HL-60/S4 treated with phorbol 12-myristate 13-acetate at 8.2 ng/mL for 4 days and 3 days (cell line): ENCODE results near the gene CCNJL.

Source experiments
- in situ Hi-C: fragments of 300-500 bp; cut with MboI; formaldehyde crosslinking; loops from 2 replicates; pipeline ENCODE4 v1.15.0; 2022; ENCODE audit warnings: low sequenced_read_pairs

CCNJL gene

DNA sequence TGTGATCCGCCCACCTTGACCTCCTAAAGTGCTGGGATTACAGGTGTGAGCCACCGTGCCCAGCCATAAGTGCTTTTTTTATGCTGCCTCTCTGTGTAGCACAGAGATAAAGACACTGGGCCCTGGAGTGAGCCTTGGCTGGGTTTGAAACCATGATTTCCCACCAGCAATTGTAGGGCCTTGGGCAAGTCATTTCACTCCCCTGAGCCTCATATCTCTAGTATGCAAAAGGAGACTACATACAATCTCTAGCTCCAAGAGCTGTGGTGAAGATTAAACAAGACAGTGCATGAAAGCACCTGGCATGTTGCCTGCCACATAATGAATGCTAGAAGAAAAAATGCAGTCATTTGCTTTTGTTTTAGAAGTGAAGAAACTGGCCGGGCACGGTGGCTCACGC is 79.1 kb downstream of the CCNJL start:
- in situ Hi-C loops: no loop called here

DNA sequence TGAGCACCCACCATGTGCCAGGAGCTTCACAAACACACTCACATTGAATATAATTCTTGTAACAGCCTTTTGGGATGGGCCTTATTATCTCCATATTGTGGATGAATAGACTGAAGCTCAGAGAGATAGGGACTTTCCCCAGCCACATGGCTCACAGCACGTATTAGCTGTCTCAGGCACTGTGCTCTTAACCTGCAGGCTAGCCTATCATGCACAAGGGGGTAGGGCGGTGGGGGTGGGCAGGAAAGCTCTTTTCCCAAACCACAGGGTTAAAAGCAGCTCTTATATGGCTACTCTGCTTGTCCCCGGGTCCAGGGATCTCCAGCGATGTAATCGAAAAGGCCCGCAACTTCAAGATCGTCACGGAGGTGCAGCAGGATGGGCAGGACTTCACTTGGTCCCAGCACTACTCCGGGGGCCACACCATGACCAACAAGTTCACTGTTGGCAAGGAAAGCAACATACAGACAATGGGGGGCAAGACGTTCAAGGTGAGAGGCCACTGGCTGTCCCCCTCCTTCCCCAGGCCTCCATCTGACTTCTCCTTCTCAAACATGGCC is 80.5 kb downstream of the CCNJL start:
- in situ Hi-C loops: no loop called here

DNA sequence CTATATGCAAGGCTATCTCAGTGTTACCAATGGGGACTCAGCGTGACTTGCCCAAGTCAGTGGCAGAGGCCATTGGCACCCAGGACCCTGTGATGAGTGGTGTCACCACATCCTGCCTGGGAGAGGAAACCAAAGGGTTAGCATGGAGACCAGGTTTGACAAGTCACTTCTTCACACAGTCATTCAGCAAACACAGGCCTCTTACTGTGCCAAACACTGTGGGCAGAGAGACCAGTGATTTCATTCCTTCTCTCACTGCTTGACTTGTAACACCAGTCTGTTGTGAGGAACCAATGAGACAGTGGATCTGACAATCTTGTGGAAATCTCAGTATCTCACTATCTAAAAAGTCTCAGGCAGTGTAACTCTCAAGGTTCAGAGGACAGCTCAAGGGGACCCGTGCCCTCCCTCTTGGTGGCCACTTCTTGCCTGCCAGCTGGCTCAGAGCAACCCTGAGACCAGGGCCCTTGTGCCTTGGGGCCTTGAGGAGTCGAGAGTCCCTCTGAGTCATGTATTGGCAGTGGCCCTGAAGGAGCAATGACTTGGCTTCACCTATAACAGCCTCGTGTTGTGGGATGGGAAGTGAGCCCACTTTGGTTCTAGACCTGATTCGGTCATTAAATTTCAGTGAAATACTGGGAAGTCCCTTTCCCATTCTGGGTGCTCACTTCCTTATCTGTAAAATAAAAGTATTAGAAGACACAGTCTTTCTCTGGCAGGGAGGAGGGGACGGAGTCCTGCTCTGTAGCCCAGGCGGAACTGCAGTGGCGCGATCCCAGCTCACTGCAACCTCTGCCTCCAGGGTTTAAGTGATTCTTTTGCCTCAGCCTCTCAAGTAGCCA is 81.5 kb downstream of the CCNJL start:
- in situ Hi-C loops: no loop called here

DNA sequence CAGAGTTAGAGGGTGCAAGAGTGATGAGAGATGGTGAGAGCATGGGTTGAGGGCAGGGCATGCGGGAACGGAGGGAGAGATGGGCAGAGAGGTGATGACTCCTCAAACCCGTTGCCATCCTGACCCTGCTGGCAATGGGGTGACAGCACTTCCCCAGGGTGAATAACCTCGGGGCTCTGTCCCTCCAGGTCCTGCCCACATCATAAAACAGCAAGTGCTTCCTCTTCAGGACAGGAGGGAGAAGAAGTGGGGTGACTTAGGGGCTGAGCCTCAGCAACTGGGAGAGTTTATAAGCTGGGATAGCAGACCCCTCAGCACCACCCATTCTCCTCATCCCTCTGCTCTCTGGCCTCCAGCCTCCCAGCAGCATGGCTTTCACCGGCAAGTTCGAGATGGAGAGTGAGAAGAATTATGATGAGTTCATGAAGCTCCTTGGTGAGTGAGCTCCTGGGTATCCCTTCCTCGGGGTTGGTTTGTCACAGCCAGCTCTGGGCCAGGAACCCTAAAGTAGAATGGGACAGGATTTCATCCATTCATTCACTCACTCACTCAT is 83.1 kb downstream of the CCNJL start, which contains the start of gene FABP6:
Gene FABP6, plus strand, starts transcription at position 317 of the 553 bp plus-strand sequence. Its CDS starts 52 bp downstream, at position 369.
- in situ Hi-C loops: no loop called here

DNA sequence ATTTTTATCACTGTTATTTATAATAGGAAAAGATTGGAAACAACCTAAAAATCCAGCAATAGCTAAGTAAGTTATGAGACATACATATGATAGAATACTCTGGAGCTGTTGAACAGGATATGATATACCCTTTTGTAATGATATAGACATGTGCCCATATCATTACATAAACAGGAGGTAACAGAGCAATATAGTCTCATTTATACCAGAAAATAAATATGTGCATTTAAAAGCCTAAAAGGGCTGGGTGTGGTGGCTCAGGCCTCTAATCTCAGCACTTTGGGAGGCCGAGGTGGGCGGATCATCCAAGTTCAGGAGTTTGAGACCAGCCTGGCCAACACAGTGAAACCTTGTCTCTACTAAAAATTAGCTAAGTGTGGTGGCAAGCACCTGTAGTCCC is 85.4 kb downstream of the CCNJL start:
- in situ Hi-C loops: no loop called here

DNA sequence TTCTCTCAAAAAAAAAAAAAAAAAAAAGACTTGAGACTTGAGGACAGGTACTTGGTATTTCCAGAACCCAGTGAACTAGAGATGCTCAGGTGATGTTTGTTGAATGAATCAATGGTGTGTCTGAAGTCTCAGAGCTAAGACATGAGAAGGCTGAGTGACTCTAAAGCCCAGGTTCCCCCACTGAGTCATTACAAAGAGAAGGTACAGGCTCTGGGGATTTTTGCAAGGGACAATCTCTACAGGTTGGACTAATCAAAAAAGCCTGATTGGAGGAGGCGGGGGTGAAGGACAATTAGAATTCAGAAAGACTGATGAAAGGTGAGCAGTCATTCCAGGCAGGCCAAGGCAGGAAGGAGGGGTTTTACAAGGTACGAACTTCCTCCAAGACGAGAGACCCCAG is 91.3 kb downstream of the CCNJL start:
- in situ Hi-C loops: no loop called here

DNA sequence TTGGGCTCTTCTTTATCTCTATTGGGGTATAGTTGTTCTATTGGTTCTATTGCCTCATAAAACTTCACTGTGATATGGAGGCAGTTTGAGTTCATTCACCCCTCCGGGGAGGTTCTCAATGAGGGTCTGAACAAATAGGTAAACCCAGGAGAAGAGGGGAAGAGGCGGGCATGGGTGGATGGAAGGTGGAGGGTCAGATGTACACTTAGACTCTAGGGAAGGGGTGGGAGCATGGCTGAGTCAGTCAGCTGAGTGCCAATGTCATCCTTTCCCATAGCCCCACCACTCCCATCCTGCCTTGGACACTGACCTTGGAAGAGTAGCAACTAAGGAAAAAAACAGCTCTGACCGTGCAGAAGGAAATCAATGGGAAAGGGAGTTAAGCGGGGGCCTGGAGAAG is 93.0 kb downstream of the CCNJL start:
- in situ Hi-C loops: loop anchor here (10.0 kb wide), 1 partner anchor 65 kb away; no protein-coding TSS in a partner anchor

DNA sequence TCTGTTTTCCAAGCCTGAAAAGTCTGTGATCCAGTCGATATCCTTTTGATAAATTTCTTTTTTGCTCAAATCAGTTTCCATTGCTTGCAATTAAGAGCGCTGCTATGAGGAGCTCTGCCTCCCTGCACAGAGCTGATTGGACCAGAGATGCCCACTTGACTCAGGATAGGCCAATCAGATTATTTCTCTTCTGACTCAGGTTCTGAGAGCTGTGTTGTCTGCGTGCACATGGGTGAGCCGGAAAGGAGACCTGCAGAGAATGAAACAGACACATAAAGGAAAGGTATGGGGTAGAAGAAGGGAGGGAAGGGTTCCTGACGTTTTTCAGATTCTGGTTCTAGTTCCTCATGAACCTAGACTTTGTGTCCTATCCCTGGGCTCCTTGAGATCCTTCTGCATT is 98.8 kb downstream of the CCNJL start:
- in situ Hi-C loops: loop anchor here (10.0 kb wide), 1 partner anchor 71 kb away; no protein-coding TSS in a partner anchor

DNA sequence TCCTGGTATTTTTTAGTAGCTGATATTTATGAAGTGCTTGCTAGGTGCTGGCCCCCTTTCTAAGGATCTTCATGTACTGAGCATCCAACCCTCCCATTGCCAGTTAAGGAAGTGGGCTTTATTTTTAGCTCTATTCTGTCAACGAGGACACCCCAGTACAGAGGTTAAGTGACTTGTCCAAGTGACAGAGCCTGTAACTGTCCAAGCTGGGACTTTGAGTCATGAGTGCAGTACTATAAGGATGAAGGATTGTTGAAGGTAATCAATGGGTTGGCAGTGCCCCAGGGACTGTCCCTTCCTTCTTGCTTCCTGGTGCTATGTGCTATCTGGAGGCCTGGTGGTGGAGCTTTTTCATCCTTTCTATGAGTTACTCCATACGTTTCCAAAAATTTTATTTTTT is 101.0 kb downstream of the CCNJL start:
- in situ Hi-C loops: loop anchor here (10.0 kb wide), 1 partner anchor 73 kb away; no protein-coding TSS in a partner anchor

DNA sequence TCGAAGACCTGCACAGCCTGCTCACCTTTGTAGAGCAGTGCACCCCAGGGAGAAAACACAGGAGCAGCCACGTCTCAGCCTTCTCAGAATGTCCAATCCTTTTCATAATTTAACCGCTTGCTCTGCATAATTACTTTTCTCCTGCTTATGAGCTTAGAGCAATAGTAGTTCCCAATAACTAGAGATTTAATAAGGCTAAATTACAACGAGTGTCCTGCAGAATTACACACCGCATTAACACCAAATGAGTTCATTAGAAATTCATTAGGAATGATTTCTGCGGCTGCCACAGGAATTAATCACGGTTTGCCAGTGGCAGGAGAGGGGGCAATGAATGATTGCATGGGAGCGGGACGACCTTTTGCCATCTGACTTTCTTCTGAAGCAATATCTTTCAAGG is 101.8 kb downstream of the CCNJL start:
- in situ Hi-C loops: loop anchor here (10.0 kb wide), 1 partner anchor 74 kb away; no protein-coding TSS in a partner anchor

DNA sequence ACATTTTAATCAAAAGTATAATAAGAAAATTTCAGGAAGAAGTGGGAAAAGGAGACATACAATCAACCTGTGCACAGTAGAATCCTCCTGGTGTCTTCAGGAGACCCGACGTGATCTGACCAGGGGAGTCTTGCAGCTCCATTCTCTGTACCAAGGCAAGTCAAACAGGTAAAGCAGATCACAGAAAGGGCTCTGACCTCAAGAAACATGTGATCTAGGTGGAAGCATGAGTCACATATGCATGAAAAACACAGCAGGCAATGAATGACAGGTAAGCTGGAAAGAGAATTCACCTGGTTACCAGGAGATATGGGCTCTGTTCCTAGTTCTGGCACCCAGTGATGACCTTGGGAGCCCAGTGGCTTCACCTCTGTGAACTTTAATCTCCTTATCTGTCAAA is 102.4 kb downstream of the CCNJL start:
- in situ Hi-C loops: loop anchor here (10.0 kb wide), 1 partner anchor 75 kb away; no protein-coding TSS in a partner anchor

DNA sequence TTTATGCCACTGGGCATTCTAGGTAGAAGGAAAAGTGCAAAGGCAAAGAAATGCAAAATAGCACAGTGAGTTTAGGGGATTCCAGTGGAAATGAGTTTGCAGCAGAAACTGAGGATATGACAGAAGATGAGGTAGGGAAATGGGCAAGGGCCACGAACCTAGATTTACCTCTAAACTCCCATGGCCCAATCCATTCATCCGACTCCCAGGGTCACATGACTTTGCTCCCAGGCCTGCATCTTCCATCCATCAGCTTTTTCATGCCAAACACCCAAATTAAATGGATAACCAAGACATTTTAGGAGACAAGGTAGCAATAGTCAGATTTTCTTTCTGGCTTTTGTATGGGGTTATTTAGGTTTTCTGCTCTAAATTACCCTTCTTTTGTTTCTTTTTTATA is 105.3 kb downstream of the CCNJL start:
- in situ Hi-C loops: no loop called here
